A204.1 (cell line): ENCODE results near the gene ANO10.

Source experiments
- FAIRE-seq: peaks from 2 replicates; lab custom pipeline; 2012; peaks lifted over from hg19 to GRCh38; lab: Jason Lieb, UNC

The ANO10 gene

DNA sequence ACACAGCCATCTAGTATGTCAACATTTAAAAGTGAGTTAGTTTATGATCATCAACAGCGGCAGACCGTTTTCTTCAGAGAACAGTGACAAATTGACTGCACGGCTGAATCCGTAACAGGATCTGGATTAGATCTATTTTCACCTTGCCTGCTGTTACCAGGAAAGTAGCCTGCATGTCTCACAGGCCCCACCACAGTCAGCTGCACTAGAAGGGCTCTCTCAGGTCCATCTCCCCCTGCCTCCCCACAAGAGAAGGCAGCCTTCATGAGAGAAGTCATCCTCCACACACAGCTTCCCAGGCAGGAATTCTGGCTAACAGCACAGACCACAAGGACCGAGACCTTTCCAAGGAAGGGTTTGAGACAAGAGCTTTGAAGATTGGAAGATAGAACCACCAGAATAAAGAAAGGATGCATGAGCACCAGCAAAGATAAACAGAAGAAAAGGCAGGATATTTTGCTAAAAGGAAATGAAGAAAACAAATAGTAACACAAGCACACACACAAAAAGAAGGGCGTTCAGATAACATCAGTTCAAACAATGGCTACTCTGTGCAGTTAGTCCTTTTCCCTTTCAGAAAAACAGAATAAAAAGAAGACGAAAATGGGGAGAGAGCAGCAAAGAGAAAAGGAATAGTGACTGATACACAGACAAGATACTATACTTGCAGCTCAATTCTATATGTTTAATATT is 208.0 kb downstream of the ANO10 start:
- no peak for FAIRE-seq

GRCh38 chr3:43411429-43411828 is 210.4 kb downstream of the ANO10 start:
- no peak for FAIRE-seq

- no peak for FAIRE-seq
These were observed 211.2 kb downstream of the ANO10 start for GRCh38 chr3:43410592-43410991.

DNA sequence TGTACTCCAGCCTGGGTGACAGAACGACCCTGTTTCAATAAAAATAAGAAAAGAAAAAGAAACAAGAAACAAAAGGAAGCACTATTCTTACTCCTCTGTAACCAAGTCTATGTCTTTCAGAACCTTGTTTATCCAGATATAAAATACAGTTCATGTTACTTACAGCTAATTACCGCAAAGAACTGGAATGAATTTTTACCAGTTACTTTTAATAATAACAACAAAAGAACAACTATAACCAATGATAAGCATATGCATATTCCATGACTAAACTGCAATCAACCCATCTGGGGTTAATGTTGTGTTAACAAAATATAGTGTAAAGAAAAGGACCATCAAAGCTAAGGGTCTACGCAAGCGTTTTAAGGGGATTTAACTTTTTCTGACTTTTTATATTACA is 212.3 kb downstream of the ANO10 start:
- no peak for FAIRE-seq

GRCh38 chr3:43406643-43407023 is 215.2 kb downstream of the ANO10 start:
- FAIRE-seq = no peak

DNA sequence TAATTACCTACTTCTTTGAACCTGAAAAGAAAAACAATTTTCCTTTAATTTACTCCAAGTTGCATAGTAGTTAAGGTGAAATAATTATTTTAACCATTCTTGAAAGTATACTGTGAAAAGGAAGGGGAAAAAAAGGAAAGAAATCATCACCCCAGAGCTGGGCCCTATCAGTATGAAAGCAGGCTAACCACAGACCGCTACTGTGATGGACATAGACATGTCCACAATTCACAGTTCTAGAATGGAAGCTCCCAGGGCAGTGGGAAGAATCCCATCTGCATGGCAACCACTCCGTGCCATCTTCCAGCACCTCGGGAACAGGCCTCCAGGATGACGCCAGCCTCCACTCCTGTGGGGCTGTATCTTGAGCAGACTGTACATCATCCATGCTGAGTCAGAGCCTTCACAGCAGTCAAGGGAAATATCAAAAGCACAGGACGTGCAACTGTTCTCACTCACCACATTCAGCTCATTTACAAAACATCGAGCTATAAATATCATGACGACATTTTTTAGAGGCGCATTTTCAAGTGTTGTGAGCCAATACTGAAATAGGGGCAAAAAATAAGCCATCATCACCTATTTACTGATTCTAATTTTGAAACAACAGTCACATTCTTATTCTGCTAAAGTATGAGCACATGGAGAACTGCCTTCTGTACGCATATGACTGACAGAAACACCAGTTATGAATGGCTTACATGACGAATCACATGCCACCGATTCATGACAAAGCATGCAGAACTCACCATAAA is 215.7 kb downstream of the ANO10 start:
- no peak for FAIRE-seq

- no peak for FAIRE-seq
These were observed 220.8 kb downstream of the ANO10 start for GRCh38 chr3:43400781-43401730.

DNA sequence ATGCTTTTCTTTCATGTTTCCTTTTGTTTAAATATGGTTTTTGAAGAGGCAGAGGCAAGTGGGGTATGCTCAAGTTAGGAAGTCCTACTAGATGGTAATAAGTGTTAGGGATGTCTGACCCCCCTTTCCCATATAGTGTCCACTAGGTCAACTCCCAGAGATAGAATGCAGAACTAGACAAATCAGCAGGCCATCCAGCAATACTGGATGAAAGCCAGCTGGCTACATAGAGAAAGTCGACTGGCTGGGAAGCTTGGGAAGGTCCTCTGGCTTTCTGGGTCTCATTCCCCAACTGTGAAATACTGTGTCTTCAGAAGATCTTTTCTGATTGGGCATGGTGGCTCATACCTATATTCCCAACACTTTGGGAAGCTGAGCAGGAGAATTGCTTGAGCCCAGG is 221.6 kb downstream of the ANO10 start:
- FAIRE-seq = no peak

- FAIRE-seq = no peak
These were observed 222.8 kb downstream of the ANO10 start for GRCh38 chr3:43399034-43399433.

- FAIRE-seq = no peak
These were observed 227.7 kb downstream of the ANO10 start for GRCh38 chr3:43394041-43394554.

GRCh38 chr3:43391621-43392020 is 230.2 kb downstream of the ANO10 start:
- FAIRE-seq = no peak

GRCh38 chr3:43390255-43390588 is 231.6 kb downstream of the ANO10 start:
- no peak for FAIRE-seq

- FAIRE-seq = no peak
These were observed 232.2 kb downstream of the ANO10 start for GRCh38 chr3:43389388-43390254.

GRCh38 chr3:43388915-43389314 is 232.9 kb downstream of the ANO10 start:
- no peak for FAIRE-seq

DNA sequence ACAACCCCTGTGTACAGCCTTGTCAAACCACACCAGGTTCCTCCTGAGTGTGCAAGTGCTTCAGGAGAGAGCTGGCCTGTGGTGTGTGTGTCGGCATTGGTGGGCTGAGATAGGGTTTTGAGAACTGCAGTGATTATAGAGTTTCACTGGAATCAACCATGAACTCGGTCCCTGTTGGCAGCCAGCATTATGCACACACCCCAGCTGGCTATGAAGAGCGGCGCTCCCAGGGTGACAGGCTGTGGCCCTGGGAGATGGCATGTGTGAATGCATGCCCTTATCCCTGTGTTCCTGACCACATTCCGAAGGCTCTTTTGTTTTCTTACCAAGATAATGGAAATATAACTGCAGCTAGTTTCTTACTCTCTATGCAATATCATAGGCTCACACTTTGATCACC is 233.6 kb downstream of the ANO10 start:
- no peak for FAIRE-seq

DNA sequence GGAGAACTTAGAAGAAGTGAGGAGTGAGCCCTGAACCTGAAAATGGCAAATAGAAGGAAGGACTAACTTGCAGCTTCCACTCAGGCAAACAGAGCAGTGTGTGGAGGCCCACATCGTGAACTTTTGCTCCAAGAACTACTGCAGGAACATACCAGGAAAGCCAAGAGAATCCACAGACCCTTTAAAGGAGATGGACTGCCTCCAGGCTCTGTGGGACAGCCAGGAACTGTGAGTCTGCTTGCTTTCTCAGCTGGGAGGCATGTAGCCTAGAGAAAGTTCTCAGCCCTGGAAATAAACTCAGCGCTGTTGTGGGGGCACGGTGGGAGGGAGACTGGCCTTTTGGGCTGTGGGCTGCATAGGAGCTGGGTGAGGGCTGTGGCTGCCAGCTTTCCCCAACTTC is 242.5 kb downstream of the ANO10 start:
- FAIRE-seq = no peak

DNA sequence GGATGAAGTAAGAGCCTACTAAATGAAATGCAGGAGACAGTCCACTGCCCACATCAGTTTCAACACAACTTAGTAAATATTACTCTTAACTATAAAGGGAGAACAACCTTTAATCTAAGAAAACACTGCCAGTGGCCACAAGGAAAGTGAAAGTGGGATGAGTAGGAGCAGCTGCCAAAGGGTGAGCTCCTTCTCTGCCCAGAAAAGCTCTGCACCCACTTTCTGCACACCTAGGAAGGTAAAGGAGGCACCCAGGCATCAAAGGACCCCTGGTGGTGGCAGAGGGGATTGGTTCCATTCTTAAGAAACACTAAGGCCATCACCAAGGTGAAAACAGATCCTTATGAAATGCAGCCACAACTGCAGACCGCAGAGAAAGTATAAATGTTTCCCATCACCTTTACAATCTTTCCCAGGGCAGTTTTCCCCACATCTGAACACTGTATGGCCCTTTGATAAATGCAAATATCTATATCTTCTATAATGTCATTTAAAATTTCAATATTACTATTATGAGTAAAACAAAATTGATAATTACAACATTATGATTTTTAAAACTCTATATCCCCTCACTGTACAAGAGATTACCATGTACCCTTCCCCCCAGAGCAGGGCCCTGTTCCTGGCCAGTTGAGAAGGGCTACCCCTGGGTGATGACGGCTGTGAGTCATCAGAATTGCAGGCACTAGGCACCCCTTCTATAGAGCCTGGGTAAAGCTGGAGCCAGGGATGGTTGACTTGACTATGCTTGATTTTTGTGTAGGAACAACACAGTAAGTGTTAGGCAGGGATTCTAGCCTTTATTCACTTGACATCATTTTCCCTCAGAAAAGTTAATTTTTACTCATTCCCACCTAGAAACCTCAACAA is 243.5 kb downstream of the ANO10 start:
- FAIRE-seq = no peak

DNA sequence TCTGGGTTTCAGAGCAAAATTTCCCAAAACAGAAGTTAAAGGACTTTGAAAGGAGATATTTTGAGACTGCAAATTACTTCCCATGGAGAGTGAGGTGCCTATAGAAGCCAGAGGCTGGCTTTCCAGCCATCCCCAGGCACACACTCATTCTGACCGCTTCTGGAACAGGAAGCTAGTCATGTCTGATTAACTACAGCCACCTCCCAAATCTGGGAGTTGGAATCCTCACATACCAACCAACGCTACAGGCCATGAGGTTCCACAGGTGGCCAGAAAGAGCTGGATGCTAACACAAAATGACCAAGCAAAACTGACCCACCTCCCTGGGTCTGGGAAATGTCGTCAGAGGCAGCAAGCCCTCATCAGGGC is 248.3 kb downstream of the ANO10 start:
- FAIRE-seq = no peak

- FAIRE-seq = no peak
These were observed 248.8 kb downstream of the ANO10 start for GRCh38 chr3:43372809-43373559.
